Measurements from ENCODE around the gene DOCK4.
A peak's percentile ranks its signal among the peaks of the same experiment; 100 is the strongest.

DOCK4 gene

GRCh38 chr7:112220877-112221434 lies 14.8 kb upstream of the DOCK4 start:
- no peak for DNase-seq

DNA sequence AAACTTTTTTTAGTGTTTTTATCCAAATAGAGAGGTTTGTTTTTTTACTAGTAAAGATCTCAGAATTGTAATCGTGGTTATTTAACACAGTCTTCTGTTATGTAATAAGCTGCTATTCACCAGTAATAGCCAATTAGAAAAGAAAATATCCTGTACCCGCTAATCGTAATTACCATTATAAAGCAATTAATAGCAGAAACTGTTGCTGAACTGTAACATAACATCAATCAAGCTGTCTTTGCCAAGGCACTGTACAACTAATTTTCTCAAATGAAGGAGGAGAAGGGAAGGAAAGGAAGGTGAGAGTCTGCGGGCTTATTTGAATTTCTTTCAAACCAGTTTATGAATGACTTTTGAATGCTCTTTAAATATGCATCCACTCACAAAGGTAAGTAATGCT lies 9.6 kb upstream of the DOCK4 start:
- DNase-seq: no peak

DNA sequence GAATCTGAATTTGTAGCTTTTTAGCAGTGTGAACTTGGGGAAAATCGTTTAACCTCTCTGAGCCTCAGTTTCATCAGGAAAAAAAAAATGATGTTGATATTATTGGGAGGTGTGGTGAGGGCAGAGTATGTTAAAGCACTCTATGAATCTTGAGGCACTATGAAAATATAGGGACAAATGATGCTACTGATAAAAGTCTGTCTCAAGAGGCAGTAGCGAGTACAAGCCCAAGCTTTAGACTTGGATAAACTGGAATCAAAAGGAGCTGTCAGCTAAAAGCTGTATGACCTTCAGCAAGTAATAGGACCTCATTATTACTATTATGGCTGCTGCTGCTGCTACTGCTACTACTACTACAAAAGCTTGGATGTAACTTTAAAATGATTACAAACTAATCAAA lies 8.7 kb upstream of the DOCK4 start:
- no peak for DNase-seq

DNA sequence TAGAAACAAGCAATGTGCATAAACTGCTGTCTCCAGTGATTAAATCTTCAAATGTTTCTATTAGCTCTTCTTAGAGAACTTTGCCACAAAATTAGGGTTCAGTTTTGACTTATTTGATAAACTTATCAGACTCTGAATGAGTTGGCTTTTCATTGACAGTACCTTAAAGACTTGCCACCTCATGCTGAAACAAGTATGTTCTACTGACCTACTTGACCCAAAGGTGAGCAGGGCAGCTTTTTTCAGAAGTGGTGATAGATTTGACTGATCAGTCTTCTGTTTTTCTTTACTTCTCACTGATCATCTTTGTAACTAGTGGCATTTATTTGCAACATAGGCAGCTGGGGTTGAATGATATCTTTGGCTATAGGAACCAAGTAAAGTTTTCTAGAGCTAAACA lies 8.1 kb upstream of the DOCK4 start:
- DNase-seq: no peak

- no peak for DNase-seq
These were observed 7.5 kb upstream of the DOCK4 start for GRCh38 chr7:112213735-112214134.

GRCh38 chr7:112212571-112212970 lies 6.4 kb upstream of the DOCK4 start:
- DNase-seq: no peak

GRCh38 chr7:112211348-112211907 lies 5.2 kb upstream of the DOCK4 start:
- DNase-seq: no peak

DNA sequence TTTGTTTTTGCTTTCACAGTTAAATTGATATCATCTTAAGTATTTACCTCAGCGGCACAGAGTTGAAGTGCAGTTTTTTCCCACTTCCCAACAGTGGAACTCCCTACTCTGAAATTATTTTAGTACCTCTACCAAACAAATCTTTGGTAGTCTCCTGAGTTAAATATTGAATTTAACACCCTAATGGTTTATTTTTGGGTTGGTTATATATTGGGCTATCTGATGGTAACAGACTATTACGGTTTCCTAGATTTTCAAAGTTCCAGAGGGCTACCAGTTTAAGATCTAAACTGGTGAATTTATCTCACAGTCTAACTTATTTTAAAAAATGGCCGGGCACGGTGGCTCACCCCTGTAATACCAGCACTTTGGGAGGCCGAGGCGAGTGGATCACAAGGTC lies 1.6 kb upstream of the DOCK4 start:
- no peak for DNase-seq

DNA sequence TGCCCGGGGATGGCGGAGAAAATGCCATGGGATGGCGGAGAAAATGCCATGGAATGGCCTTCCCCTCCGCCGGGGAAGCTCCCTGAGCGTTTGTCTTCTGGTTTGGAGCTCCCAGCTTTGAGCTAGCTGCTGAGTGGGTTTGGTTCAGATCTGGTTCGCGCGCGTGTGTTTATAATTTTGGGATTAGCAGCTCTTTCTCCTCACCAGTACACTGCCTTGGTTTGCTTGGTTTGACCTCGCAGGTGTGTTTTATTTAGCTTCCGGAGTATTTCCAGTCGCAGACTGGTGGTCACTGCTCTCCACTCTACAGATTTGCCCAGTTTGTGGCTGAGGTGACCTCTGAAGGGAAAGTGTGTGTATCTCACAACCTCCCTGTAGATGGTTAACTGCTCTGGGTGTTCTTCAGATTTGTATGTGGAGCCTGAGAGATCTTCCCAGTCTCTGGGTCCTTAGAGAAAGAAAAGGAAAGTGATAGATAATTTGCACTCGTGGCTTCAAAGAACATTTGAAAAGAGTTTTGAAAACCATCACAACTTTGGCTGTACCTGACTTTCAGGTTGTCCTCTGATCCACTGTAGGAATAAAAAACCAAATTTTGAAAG lies 893 bp upstream of the DOCK4 start:
- peak; percentile 33 for DNase-seq

DNA sequence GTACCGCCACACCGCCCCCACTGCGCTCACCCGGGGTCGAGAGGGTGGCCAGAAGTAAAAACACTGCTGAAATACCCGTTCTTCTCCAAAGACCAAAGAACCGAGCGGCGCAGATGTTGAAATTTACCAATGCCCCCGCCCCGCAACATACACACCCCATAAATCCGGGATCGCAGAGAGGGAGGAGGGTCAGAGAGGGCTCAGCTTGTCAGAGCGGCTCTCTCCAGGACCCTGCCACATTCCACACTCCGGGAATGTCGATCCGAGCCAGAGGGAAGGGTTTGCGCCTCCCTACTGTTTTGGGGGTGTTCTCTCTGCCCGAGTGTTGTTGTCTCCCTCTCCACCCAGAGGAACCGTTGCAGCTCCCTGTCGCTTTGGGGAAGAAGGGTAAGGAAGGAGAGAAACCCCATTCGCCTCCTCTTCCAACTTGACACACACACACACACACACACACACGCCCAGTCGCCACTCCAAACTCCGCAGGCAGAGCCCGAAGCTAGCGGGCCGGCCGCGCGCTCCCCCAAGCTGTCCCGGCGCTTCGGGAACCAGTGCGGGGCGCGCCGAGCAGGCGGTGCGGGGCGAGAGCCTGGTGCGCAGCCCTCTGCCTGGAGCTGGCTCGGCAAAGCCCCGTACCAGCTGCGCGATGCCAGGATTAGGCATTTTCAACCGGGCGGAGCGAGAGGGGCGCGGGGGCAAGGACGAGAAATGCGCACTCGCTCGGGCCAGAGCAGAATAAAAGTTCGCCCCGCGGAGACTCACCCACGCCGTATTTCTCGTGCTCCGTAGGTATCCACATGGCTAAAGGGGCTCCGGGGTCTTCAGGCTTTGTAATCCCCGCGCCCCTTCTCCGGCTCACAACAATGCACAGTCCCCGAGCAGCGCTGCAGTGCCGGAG lies 609 bp downstream of the DOCK4 start:
- DNase-seq: peak; percentile 28

DNA sequence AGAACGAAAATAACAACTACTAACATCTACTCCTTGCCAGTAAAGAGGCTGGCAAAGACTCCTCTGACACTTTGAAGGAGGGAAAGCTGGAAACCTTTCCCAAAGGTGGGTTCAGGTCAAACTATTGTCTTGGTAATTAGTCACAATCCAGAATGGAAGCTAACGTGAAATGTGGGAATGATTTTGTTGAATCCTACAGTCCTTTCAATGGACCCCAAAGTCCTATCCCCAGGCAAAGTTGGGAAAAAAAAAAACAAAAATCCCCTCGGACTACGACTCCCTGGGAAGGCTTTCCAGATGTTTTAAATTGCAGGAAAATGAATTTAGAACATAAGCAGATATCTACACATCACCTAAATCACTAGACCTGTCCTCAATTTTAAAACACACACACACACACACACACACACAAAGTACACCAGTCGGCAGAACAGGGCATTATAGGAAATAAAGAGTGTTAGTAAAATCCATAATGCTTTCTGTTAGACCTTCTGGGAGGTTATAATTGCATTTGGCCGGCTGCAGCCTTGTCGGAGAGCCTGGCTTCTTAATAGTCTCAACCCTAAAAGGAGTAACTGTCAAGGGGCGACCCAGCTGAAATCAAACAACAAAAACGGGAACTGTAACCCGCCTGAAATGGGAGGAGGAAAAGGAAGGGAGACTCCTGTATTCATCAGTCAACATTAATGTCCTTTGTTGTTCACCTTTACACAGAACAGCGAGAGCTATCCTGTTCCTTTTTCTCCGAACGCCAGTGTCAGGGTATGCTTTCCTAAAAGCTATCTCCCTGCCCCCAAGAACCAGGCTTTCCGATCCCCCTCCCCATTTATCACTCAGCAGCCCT lies 1.5 kb downstream of the DOCK4 start:
- peak; percentile 13 for DNase-seq

DNA sequence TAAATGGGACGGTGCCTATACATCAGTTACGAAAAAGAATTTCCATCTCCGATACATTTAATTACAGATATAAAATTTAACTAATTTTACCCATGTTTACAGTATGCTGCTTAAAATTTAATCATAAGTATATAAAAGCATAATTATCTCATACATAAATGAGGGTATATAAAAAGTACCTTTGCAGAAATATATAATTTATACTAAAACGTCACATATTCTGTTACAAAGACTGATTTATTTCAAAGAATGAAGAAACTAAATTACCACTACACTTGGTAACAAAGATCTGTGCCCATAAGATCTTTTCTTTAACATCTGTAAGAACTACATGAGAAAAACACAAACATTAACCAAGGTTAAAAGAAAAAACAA lies 2.8 kb downstream of the DOCK4 start:
- no peak for DNase-seq

- no peak for DNase-seq
These were observed 3.4 kb downstream of the DOCK4 start for GRCh38 chr7:112202816-112203215.

DNA sequence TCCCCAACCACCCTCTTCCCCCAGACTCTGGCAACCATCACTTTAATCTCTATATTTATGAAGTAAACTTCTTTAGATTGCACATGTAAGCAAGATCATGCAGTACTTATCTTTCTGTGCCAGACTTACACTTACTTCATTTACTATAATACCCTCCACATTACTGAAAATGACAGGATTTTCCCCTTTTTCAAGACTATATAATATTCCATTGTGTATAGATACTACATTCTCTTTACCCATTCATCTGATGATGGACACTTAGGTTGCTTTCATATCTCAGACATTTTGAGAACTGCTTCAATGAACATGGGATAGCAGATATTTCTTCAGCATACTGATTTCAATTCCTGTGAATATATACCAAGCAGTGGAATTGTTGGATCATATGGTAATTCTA lies 4.4 kb downstream of the DOCK4 start:
- no peak for DNase-seq

DNA sequence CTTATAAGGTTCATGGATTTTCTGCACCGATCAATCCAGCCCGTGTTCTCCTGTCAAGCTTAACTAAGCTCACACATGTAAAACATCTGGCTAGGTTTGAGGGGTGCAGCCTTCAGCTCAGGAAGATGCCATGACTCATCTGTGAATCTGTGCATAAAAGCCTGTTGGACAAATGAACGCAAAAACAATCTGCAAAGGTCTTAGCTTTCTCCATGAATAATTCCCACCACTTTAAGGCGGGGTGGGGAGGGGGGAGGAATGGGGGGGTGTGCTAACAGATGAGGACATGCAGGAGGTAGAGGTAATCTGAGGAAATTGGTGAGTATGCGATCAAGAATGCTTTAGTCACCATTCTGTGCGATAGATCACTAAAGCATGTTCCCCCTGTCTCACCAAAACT lies 4.8 kb downstream of the DOCK4 start:
- DNase-seq: no peak

- DNase-seq: no peak
These were observed 6.5 kb downstream of the DOCK4 start for GRCh38 chr7:112199672-112200071.

DNA sequence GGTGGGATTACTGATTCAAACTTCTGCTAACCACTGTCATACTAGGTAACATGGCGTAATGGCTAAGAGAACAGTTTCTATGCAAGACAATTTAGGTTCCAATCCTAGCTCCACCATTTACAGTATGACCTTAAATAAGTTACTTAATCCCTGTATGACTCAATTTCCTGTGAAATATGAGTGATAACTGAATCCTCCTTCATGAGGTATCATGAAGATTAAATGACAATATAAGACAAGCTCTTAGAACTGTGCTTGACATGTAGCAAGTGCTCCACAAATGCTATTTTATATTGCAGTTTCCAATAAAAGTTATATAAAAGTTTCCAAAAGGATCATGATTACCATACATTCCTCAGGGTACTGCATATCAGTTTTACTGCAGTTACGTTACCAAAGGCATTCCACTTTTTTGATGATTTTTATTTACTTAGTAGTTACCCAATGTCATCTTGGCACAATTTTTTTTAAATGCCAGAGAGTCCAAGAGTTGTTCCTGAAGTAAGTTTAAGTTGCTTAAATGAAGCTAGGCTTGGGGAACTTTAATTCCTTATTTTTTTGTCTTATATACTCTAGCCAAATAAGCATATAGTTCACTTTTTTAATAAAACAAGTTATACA lies 7.1 kb downstream of the DOCK4 start:
- no peak for DNase-seq

- no peak for DNase-seq
These were observed 8.9 kb downstream of the DOCK4 start for GRCh38 chr7:112197322-112197721.

DNA sequence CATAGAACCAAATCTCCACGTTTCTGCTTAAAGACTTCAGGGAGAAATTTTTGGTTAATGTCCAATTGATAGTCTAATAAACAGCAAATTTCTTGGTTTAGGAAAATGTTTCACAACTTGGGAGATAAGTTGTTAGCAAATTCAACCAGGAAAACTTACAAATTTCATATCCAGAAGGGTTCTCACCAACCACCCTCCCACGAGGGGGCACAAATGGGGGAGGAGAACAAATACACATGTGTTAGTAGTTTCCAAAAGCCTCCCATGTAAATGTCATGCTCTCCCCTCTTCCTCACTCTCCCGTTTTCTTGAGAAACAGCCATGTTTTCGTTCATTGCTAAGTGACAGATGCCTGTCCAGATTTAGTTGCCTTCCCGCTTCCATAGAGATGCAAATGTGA lies 10.5 kb downstream of the DOCK4 start:
- DNase-seq: no peak

DNA sequence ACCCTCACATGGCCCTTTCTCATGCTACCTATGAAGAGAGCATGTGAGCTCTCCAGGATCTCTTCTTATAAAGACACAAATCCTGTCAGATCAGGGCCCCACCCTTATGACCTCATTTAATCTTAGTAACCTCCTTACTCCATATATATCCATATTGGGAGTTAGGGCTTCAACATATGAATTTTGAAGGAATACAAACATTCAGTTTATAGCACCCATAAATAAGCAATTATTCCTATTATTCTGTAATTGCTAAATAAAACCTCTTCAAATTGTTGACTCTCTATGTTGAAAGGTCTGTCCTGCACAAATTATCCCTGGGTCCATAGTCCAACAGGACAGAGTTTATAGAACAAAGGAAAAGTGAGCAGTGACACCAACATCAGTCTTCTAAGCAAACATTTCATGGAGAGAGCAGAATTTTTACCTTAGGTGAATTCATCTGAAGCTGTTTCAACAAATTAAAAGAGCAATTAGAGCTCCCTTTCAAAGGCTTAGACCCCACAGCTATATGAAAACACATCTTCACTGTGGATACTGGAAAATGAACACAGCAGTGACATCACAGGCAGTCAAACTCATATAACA lies 12.2 kb downstream of the DOCK4 start:
- no peak for DNase-seq

GRCh38 chr7:112192236-112193154 lies 13.7 kb downstream of the DOCK4 start:
- DNase-seq: no peak
